ENCODE data around the gene ROR2.
A peak's percentile ranks its signal among the peaks of the same experiment; 100 is the strongest.

Gene ROR2

DNA sequence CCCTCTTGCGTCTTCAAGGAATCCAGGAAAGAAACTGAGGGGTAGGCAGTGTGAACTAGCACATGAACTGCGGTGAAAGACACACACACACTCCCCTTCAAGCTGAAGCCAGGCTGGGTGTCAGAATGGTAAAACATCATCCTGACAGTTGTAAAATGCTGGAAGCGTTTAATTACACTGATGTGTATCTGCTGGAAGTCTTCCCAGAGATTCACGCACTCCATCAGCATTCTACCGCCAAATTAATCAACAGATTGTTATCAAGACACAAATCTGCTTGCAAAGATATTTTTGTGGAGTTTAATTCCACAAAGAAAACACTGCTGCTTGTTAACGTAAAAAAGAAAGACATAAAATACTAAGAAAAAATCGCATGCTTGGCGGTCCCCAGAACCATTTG, 285.4 kb downstream of the ROR2 start:
- no peaks in the 10 kb centered on the region for H3K9me3 ChIP-seq

DNA sequence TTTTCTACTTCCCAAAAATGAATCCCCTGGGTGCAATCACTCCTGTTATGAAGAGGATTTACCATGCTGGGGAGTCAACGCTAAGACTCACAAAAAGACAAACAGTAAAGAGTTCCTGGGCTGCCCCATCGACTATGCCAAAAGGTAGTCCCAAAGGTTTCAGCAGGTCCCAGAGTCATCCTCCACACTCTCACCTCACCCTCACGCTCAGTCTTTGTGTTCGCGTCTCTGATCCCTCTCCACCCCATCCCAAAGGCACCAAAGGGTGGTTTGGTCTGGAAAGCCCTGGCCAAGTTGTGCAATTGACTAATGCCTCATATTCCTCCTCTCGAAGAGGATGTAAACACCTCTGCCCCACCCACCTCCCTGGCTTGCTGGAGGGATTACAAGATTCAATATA, 286.2 kb downstream of the ROR2 start:
- TF ChIP-seq, protein P1, sequence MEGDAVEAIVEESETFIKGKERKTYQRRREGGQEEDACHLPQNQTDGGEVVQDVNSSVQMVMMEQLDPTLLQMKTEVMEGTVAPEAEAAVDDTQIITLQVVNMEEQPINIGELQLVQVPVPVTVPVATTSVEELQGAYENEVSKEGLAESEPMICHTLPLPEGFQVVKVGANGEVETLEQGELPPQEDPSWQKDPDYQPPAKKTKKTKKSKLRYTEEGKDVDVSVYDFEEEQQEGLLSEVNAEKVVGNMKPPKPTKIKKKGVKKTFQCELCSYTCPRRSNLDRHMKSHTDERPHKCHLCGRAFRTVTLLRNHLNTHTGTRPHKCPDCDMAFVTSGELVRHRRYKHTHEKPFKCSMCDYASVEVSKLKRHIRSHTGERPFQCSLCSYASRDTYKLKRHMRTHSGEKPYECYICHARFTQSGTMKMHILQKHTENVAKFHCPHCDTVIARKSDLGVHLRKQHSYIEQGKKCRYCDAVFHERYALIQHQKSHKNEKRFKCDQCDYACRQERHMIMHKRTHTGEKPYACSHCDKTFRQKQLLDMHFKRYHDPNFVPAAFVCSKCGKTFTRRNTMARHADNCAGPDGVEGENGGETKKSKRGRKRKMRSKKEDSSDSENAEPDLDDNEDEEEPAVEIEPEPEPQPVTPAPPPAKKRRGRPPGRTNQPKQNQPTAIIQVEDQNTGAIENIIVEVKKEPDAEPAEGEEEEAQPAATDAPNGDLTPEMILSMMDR (IDR thresholded peaks at IDR 0.05; ENCODE audit: low read depth, low read length): no peak
- Histone ChIP-seq H3K4me3 (ENCODE audit: low read depth, low read length) (no peak overlapping the region), H3K9me3 (no peaks in the 10 kb centered on the region), H3K27me3 (peaks cover 6% of the 10 kb centered on the region), H3K4me1 (no peaks in the 10 kb centered on the region; the same call in 1 of the 2 replicates), H3K36me3 (no peaks in the 10 kb centered on the region)
- DNase-seq: no peak

More for the DNA sequence above, 285.4 kb downstream of the ROR2 start:
- Histone ChIP-seq H3K4me3 (ENCODE audit: low read depth, low read length) (no peak overlapping the region), H3K27me3 (peaks cover 6% of the 10 kb centered on the region), H3K4me1 (no peaks in the 10 kb centered on the region), H3K36me3 (no peaks in the 10 kb centered on the region)
- TF ChIP-seq, protein P1 (IDR thresholded peaks at IDR 0.05; ENCODE audit: low read depth, low read length): no peak
- no peak for DNase-seq

DNA sequence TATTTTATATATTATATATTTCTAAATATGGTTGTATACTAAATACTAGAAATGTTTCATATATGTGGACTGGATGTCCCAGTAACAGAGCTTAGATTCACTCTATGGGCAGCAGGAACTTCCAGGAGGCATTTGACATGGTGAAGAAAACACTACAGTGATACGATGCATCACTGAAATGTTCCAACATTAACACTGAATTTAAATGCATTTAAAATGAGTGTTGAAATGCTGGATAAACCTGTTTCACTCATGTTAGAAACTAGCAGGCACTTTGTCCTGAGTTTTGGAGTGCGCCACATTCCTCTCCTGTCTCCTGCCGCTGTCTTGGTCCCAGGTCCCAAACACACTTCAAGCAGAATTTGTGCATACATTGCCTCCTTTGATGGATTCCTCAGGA, 288.6 kb downstream of the ROR2 start:
- H3K36me3 ChIP-seq: no peaks in the 10 kb centered on the region
- H3K4me3 ChIP-seq (ENCODE audit: low read depth, low read length): no peak overlapping the region
- TF ChIP-seq, protein P1 (IDR thresholded peaks at IDR 0.05; ENCODE audit: low read depth, low read length): no peak
- H3K9me3 ChIP-seq: no peaks in the 10 kb centered on the region
- no peak for DNase-seq
- peaks cover 6% of the 10 kb centered on the region for H3K27me3 ChIP-seq
- H3K4me1 ChIP-seq: no peaks in the 10 kb centered on the region; the same call in 1 of the 2 replicates

DNA sequence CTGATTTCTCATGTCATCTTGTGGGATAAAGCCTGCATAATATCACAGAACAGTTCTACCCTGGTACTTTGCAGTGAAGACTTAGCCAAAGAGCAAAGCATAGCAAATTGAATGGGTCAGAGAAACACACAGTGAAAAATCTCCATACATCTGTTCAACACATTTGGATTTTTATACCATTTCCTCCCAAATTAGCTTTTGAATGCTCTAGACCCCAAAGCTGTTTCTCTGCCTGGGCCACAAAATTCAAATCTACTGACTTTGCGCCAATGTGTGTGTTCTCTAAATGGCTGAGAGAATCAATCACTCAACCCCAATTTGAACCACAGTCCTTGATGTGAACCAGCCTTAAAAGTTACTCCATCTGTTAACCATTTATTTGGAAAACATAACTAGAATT, 289.5 kb downstream of the ROR2 start:
- peaks cover 6% of the 10 kb centered on the region for H3K27me3 ChIP-seq
- no peak overlapping the region for H3K4me3 ChIP-seq (ENCODE audit: low read depth, low read length)
- no peak for DNase-seq
- H3K9me3 ChIP-seq: no peaks in the 10 kb centered on the region
- no peaks in the 10 kb centered on the region; the same call in 1 of the 2 replicates for H3K4me1 ChIP-seq
- TF ChIP-seq, protein P1 (IDR thresholded peaks at IDR 0.05; ENCODE audit: low read depth, low read length): no peak
- no peaks in the 10 kb centered on the region for H3K36me3 ChIP-seq

DNA sequence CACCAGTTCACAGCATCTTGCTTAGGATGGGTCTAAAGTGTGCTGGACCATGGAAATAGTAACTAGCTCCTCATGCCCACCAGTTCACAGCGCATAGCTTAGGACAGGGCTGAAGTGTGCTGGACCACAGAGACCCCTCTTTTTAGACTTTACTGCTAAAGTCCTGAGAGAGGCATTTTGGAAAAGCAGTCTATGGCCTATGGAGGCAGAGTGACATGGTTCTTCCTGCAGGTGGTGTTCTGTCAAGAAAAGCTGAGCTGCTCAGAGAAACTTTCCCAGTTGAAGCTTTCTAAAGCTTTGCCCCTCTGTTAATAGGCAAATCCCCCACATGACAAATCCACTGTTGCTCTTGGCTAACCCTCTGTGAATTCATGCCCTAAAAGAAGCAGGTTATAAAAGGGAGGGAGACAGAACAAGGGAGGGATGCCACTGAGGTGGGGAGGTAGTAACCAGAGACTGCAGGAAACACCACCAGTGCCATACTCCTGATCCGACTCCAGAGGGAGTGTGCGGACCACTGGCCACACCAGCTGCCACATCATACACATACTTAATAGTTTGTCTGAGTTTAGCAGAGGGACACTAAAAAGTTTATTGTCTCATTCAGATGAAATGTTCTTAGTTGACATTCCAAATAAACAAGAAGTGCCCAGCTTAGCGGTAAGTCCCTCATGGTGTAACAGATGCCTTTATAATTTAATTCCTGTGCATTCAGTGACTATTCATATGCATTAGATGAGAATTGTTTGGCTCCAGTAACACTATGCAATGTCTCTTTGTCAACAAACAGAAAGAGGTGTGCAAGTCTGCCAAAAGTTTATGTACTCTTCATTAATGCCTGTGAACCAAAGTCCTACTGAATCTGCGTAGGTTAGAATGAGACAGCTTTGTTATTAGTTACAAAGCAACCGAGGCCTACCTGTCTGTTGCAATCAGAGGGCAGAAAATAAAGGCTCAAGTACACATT, 290.2 kb downstream of the ROR2 start:
- DNase-seq: peak; percentile 53
- TF ChIP-seq, protein P1 (IDR thresholded peaks at IDR 0.05; ENCODE audit: low read depth, low read length): peak; percentile 79
- Histone ChIP-seq H3K4me1 (no peaks in the 10 kb centered on the region; the same call in 1 of the 2 replicates), H3K9me3 (no peaks in the 10 kb centered on the region), H3K36me3 (no peaks in the 10 kb centered on the region), H3K27me3 (peaks cover 6% of the 10 kb centered on the region), H3K4me3 (ENCODE audit: low read depth, low read length) (no peak overlapping the region)

Data from BE2C (cell line).